ENCODE results near the gene DUS3L.

DUS3L gene

DNA sequence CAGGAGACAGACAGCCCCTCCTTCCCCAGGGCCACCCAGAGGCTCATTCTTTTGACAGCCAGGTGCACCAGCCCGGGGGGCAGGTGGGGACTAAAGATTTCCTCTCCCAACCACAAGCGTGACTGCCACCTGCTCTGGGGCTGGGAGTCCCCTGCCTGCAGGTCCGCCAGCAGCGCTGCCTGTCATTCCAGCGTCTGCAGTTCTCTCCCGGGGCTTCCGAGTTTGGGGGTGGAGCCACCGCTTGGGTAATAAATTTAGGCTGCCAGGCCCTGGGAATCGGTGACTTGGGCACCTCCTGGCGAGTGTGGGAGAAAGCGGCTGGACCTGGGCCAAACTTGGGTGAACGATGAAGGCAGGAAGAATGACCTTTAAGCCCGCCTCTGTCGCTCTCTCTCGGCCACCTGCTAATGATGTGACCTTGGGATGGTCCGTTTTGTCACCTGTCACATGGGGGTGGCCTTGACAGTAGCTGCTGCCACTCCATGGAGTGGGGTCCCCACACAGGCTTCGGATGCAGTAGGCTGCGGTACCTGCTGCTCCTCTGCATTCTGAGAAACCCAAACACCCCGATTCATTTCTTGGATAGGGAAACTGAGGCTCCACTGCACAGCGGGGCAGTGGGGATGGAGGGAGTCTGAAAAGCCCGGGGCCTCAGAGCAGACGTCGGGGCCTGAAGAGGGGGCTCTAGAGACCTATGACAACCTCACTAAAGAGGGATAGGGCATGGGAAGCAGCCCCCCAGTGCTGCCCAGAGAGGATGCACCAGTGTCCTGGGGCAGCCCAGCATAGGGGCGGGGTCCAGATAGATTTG is 35.8 kb upstream of the DUS3L start:
- Mint-ChIP-seq H3K4me1 (peaks cover 18% of the 10 kb centered on the region), H3K36me3 (no peaks in the 10 kb centered on the region), H3K27me3 (peaks cover 23% of the 10 kb centered on the region), H3K4me3 (peak overlapping the region; percentile 77), H3K9me3 (no peaks in the 10 kb centered on the region), H3K27ac (peak overlapping the region; percentile 57)
- ATAC-seq, result no peak

GRCh38 chr19:5825178-5825577 is 34.2 kb upstream of the DUS3L start:
- Mint-ChIP-seq H3K4me1 (peaks cover 18% of the 10 kb centered on the region), H3K36me3 (peaks cover 5% of the 10 kb centered on the region), H3K27me3 (peaks cover 31% of the 10 kb centered on the region), H3K9me3 (peaks cover 3% of the 10 kb centered on the region), H3K4me3 (no peak overlapping the region), H3K27ac (no peak overlapping the region)
- ATAC-seq, result no peak

GRCh38 chr19:5824751-5825150 is 33.8 kb upstream of the DUS3L start:
- H3K9me3 Mint-ChIP-seq, result peaks cover 3% of the 10 kb centered on the region
- no peak overlapping the region for H3K4me3 Mint-ChIP-seq
- peaks cover 31% of the 10 kb centered on the region for H3K27me3 Mint-ChIP-seq
- H3K36me3 Mint-ChIP-seq, result peaks cover 5% of the 10 kb centered on the region
- H3K27ac Mint-ChIP-seq, result no peak overlapping the region
- H3K4me1 Mint-ChIP-seq, result peaks cover 18% of the 10 kb centered on the region
- ATAC-seq, result no peak

DNA sequence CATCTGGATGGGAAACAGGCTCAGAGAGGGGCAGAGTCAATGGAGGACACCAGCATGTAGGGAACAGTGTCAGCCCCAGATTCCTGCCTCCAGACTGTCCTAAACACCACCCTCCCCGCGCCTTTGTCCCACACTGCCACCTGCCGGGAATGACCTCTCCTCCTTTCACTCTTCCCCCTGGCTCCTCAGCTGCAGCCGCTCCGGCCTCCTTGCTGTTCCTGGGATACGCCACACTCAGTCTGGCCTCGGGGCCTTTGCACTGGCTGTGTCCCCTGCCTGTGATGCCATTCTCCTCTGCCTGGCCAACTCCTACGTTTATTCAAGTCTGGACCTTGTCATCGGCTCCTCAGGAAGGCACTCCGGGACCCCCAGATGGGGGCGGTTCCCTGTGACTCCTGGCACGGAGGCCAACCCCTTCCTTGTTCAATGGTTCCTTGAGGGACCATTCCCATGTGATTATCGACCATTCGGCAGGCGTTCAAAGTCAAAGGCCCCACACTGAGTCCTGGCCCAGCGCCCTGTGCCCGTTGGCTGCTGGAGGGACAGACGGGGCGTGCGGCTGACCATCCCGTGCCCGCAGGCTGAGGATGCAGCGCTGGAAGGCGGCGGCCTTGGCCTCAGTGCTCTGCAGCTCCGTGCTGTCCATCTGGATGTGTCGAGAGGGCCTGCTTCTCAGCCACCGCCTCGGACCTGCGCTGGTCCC is 32.8 kb upstream of the DUS3L start:
- H3K36me3 Mint-ChIP-seq, result peaks cover 5% of the 10 kb centered on the region
- H3K9me3 Mint-ChIP-seq, result peaks cover 3% of the 10 kb centered on the region
- no peak overlapping the region for H3K4me3 Mint-ChIP-seq
- peaks cover 18% of the 10 kb centered on the region for H3K4me1 Mint-ChIP-seq
- ATAC-seq, result no peak
- H3K27me3 Mint-ChIP-seq, result peaks cover 34% of the 10 kb centered on the region
- no peak overlapping the region for H3K27ac Mint-ChIP-seq

- Mint-ChIP-seq H3K4me3 (no peak overlapping the region), H3K27me3 (peaks cover 44% of the 10 kb centered on the region), H3K36me3 (peaks cover 5% of the 10 kb centered on the region), H3K4me1 (peaks cover 10% of the 10 kb centered on the region), H3K9me3 (peaks cover 5% of the 10 kb centered on the region), H3K27ac (no peak overlapping the region)
- ATAC-seq, result no peak
Observed at GRCh38 chr19:5822181-5822844, 31.4 kb upstream of the DUS3L start.

GRCh38 chr19:5821521-5822180 is 30.7 kb upstream of the DUS3L start:
- Mint-ChIP-seq H3K36me3 (peaks cover 5% of the 10 kb centered on the region), H3K9me3 (peaks cover 5% of the 10 kb centered on the region), H3K4me1 (peaks cover 4% of the 10 kb centered on the region), H3K4me3 (no peak overlapping the region), H3K27me3 (peaks cover 44% of the 10 kb centered on the region), H3K27ac (no peak overlapping the region)
- ATAC-seq, result no peak

DNA sequence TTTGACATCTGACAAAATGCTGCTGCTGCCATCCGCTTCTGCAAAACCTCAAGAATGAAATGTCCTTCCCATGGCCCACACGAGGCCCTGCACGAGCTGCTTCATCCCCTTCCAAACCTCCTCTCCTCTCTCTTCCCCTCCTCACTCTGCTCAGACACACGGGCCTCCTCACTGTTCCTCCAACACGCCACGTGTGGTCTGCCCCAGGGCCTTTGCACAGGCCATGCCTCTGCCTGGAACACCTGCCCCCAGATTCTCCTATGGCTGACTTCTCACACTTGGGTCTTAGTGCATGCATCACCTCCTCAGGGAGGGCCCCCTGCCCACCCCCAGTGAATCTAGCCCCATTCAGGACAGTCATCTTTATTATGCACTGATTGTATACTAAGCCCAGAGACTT is 29.8 kb upstream of the DUS3L start:
- peaks cover 5% of the 10 kb centered on the region for H3K9me3 Mint-ChIP-seq
- peaks cover 50% of the 10 kb centered on the region for H3K27me3 Mint-ChIP-seq
- no peak for ATAC-seq
- no peaks in the 10 kb centered on the region for H3K4me1 Mint-ChIP-seq
- no peak overlapping the region for H3K4me3 Mint-ChIP-seq
- H3K36me3 Mint-ChIP-seq, result peaks cover 5% of the 10 kb centered on the region
- H3K27ac Mint-ChIP-seq, result no peak overlapping the region

DNA sequence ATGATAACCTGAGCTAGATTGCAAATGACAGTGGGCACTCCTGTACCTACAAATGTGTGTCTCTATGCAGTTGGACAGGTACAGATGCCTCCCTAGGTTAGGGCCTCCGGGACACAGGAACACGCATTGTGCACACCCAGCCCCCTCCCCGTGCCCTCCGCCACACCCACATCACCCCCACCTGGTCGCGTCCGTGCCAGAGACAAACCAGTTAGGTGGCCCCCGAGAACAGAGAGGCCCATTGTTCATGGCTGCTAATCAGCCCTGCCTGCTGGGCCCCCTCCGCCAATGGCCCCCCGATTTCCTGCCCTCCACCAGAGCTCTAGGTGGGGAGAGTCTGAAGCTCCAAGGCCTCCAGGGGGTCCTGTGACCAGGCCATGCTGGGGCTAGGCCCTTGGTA is 27.6 kb upstream of the DUS3L start:
- Mint-ChIP-seq H3K27me3 (peaks cover 50% of the 10 kb centered on the region), H3K9me3 (peaks cover 5% of the 10 kb centered on the region), H3K36me3 (peaks cover 5% of the 10 kb centered on the region), H3K27ac (no peak overlapping the region), H3K4me1 (no peaks in the 10 kb centered on the region), H3K4me3 (no peak overlapping the region)
- no peak for ATAC-seq

GRCh38 chr19:5817218-5817617 is 26.3 kb upstream of the DUS3L start:
- Mint-ChIP-seq H3K4me3 (no peak overlapping the region), H3K36me3 (peaks cover 5% of the 10 kb centered on the region), H3K27me3 (peaks cover 50% of the 10 kb centered on the region), H3K4me1 (no peaks in the 10 kb centered on the region), H3K27ac (no peak overlapping the region), H3K9me3 (peaks cover 5% of the 10 kb centered on the region)
- ATAC-seq, result no peak

DNA sequence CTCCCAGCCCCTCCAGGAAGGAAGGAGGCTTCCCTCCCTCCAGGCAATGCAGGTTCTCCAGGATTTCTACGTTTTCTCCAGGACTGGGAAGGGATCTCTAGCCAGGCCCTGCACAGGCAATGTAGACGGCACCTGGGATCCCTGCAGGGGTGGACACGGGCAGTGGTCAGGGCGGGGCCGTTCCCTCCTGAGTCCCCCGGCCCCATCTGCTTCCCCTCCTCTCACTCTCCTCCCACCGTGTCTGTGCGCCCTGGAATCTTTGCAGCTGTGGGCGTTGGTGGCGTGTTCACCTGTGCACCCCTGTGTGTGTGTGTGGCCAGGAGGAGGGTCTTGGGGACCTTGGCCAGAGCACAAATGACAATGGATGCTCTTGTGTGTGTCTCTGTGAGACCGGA is 23.9 kb upstream of the DUS3L start:
- peaks cover 2% of the 10 kb centered on the region for H3K9me3 Mint-ChIP-seq
- H3K27me3 Mint-ChIP-seq, result peaks cover 34% of the 10 kb centered on the region
- no peak overlapping the region for H3K4me3 Mint-ChIP-seq
- no peak overlapping the region for H3K27ac Mint-ChIP-seq
- H3K4me1 Mint-ChIP-seq, result no peaks in the 10 kb centered on the region
- ATAC-seq, result no peak
- H3K36me3 Mint-ChIP-seq, result no peaks in the 10 kb centered on the region

- Mint-ChIP-seq H3K4me3 (no peak overlapping the region), H3K36me3 (no peaks in the 10 kb centered on the region), H3K9me3 (peaks cover 2% of the 10 kb centered on the region), H3K27ac (no peak overlapping the region), H3K4me1 (no peaks in the 10 kb centered on the region), H3K27me3 (peaks cover 28% of the 10 kb centered on the region)
- ATAC-seq, result no peak
Observed at GRCh38 chr19:5814123-5814851, 23.3 kb upstream of the DUS3L start.

DNA sequence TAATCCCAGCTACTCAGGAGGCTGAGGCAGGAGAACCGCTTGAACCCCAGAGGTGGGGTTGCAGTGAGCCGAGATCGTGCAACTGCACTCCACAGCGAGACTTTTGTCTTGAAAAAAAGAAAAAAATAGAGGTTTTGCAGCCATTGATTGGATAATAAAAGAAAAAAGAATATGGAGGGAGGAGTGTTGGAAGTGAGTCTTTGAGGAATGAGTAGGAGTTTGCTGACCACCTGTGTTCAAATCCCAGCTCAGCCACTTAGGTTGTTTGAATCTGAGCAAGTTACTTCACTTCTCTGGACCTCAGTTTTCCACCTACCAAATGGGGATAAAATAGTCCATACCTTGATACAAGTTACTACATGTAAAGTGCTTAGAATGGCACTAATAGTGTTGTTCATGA is 20.2 kb upstream of the DUS3L start:
- no peaks in the 10 kb centered on the region for H3K4me1 Mint-ChIP-seq
- H3K9me3 Mint-ChIP-seq, result peaks cover 2% of the 10 kb centered on the region
- no peak overlapping the region for H3K4me3 Mint-ChIP-seq
- no peak for ATAC-seq
- H3K36me3 Mint-ChIP-seq, result no peaks in the 10 kb centered on the region
- H3K27me3 Mint-ChIP-seq, result peaks cover 4% of the 10 kb centered on the region
- H3K27ac Mint-ChIP-seq, result no peak overlapping the region

DNA sequence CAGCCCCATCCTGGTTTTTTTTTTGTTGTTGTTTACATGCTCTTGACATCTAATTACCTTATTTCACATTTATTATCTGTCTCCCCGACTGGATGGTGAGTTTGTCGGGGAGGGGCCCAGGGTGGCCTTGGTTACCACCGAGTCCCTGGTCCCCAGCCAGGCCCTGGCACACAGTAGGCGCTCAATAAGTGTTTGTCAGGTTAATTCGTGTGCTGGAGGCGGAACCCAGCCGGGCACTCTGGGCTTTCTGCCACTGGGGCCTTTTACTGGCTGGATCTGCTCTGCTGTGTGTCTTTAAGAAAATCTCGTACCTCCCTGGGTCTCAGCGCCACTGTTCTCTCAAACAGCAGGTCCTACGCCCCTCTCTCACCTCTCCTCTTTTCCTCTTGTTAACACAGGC is 18.5 kb upstream of the DUS3L start:
- H3K9me3 Mint-ChIP-seq, result peaks cover 2% of the 10 kb centered on the region
- H3K27me3 Mint-ChIP-seq, result peaks cover 3% of the 10 kb centered on the region
- H3K27ac Mint-ChIP-seq, result no peak overlapping the region
- no peak overlapping the region for H3K4me3 Mint-ChIP-seq
- H3K4me1 Mint-ChIP-seq, result peaks cover 2% of the 10 kb centered on the region
- H3K36me3 Mint-ChIP-seq, result no peaks in the 10 kb centered on the region
- ATAC-seq, result no peak

DNA sequence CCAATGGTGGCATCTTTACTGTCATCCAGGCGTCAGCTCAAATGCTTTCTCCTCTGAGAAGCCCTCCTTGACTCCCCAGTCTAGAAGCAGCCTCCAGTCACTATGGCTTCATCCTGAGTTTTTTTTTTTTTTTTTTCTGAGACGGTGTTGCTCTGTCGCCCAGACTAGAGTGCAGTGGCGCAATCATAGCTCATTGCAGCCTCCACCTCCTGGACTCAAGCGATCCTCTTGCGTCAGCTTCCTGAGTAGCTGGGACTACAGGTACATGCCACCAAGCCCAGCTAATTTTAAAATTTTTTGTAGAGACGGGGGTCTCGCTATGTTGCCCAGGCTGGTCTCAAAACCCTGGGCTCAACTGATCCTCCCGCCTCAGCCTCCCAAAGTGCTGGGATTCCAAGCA is 18.1 kb upstream of the DUS3L start:
- Mint-ChIP-seq H3K27me3 (peaks cover 7% of the 10 kb centered on the region), H3K4me3 (no peak overlapping the region), H3K9me3 (peaks cover 2% of the 10 kb centered on the region), H3K36me3 (no peaks in the 10 kb centered on the region), H3K4me1 (peaks cover 6% of the 10 kb centered on the region), H3K27ac (no peak overlapping the region)
- no peak for ATAC-seq
